Caki2 (cell line): ENCODE data around the gene ARHGAP15. TPM values are rescaled to one million over a fixed set of nuclear protein-coding genes. Genes with fewer than 3 reads are reported as not detected.
"Not testable (repeated sequence)": the region's sequence is repeated elsewhere in the genome, so short reads cannot be mapped to it uniquely, and the experiment has no call there.

Experiments
- DNase-seq: peaks from one replicate; pipeline ENCODE4 v3.0.0-alpha.2; 2015; ENCODE audit warnings: low read depth
- in situ Hi-C: cut with HindIII; loops from 2 replicates; pipeline ENCODE4 v1.10.0; 2016; ENCODE audit warnings: low sequenced_read_pairs, low pct_unique_long_range_greater_than_20kb, mixed read lengths
- total RNA-seq: library from RNA; depleted of rRNA; stranded (reverse); fragments of >200 nt; shearing (Covaris generic); gene quantifications from 2 replicates; pipeline ENCODE4 v1.2.3, GENCODE V29; 2014; ENCODE audit warnings: low replicate concordance; rRNA removed

Gene ARHGAP15
- not detected in 2 replicates for total RNA-seq

GRCh38 chr2:143128681-143129580 is at the start of gene ARHGAP15:
TSS of gene ARHGAP15 (plus strand) at chr2:143129419.
- in situ Hi-C loops = no loop called here
- DNase-seq = no peak

GRCh38 chr2:143081616-143082015 is 47.6 kb upstream of the ARHGAP15 start:
- DNase-seq = no peak
- in situ Hi-C loops = no loop called here

- peak; percentile 14 for DNase-seq
- in situ Hi-C loops = no loop called here
Measured at GRCh38 chr2:143083636-143084035, 45.6 kb upstream of the ARHGAP15 start.

GRCh38 chr2:143084462-143084861 is 44.8 kb upstream of the ARHGAP15 start:
- in situ Hi-C loops = no loop called here
- DNase-seq = no peak

GRCh38 chr2:143085125-143085784 is 44.0 kb upstream of the ARHGAP15 start:
- DNase-seq = no peak
- in situ Hi-C loops = no loop called here

- no peak for DNase-seq
- in situ Hi-C loops = no loop called here
Measured at GRCh38 chr2:143087033-143087432, 42.2 kb upstream of the ARHGAP15 start.

GRCh38 chr2:143088388-143088787 is 40.8 kb upstream of the ARHGAP15 start:
- no peak for DNase-seq
- in situ Hi-C loops = no loop called here

GRCh38 chr2:143089520-143089919 is 39.7 kb upstream of the ARHGAP15 start:
- in situ Hi-C loops, DNase-seq: not testable (repeated sequence)

GRCh38 chr2:143110758-143111428 is 18.3 kb upstream of the ARHGAP15 start:
- DNase-seq = peak; percentile 42
- in situ Hi-C loops = no loop called here

GRCh38 chr2:143117225-143117624 is 12.0 kb upstream of the ARHGAP15 start:
- in situ Hi-C loops = no loop called here

GRCh38 chr2:143121079-143121478 is 8.1 kb upstream of the ARHGAP15 start:
- in situ Hi-C loops = no loop called here
- DNase-seq = no peak

More at GRCh38 chr2:143117225-143117624, 12.0 kb upstream of the ARHGAP15 start:
- DNase-seq = no peak

- in situ Hi-C loops = no loop called here
- DNase-seq = no peak
Measured at GRCh38 chr2:143121957-143122356, 7.3 kb upstream of the ARHGAP15 start.

GRCh38 chr2:143123911-143124310 is 5.3 kb upstream of the ARHGAP15 start:
- in situ Hi-C loops = no loop called here
- DNase-seq = no peak

- no peak for DNase-seq
Measured at GRCh38 chr2:143124445-143124844, 4.8 kb upstream of the ARHGAP15 start.

GRCh38 chr2:143125717-143126116 is 3.5 kb upstream of the ARHGAP15 start:
- in situ Hi-C loops = no loop called here

More at GRCh38 chr2:143124445-143124844, 4.8 kb upstream of the ARHGAP15 start:
- in situ Hi-C loops = no loop called here

GRCh38 chr2:143132355-143132754 is 3.1 kb downstream of the ARHGAP15 start:
- no peak for DNase-seq
- in situ Hi-C loops = no loop called here

More at GRCh38 chr2:143125717-143126116, 3.5 kb upstream of the ARHGAP15 start:
- no peak for DNase-seq

GRCh38 chr2:143133783-143134182 is 4.6 kb downstream of the ARHGAP15 start:
- in situ Hi-C loops = no loop called here
- no peak for DNase-seq

GRCh38 chr2:143138292-143138691 is 9.1 kb downstream of the ARHGAP15 start:
- DNase-seq = no peak
- in situ Hi-C loops = no loop called here
